Germinal center (tissue), 1 donor: ENCODE data around the gene CNFN.

Source experiments
- DNase-seq: peaks from one replicate; pipeline ENCODE4 v3.0.0; 2012; ENCODE audit warnings: mixed read lengths, low spot score

The CNFN gene

GRCh38 chr19:42409477-42409876 is 19.4 kb upstream of the CNFN start:
- no peak for DNase-seq

- DNase-seq: no peak
These were observed 17.7 kb upstream of the CNFN start for GRCh38 chr19:42407816-42408175.

DNA sequence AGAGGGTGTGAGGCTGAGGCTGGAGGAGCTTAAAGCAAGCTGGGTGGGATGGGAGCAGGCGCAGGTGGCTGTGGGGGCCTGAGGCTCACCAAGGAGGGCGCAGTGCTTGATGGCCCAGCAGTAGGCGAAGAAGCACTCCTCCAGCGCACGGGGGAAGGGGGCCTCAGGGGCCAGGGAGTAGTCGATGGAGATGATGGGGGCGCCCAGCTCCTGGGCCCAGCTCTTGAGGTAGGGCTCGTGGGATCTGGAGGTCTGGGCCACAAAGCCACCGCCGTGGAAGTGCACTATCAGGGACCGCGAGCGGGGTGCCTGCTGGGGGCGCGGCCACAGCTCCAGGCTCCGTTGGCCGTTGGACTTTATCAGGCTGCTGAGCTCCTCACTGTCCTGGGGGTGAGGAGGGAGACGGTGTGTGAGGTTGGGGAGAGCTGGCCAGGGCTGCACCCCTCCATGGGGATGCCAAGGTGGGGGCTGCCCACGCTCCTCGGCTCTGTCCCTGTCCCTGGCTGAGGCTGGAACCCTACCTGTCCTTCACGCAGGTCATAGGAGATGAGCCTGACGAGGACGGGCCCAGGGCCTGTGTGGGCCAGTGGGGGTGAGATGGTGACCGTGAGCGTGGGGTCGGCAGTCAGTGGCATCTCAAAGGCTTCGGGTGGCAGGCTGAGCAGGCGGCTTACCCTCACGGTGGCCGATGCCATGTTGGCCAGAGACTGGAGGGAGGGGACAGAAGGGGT is 17.2 kb upstream of the CNFN start:
- no peak for DNase-seq

DNA sequence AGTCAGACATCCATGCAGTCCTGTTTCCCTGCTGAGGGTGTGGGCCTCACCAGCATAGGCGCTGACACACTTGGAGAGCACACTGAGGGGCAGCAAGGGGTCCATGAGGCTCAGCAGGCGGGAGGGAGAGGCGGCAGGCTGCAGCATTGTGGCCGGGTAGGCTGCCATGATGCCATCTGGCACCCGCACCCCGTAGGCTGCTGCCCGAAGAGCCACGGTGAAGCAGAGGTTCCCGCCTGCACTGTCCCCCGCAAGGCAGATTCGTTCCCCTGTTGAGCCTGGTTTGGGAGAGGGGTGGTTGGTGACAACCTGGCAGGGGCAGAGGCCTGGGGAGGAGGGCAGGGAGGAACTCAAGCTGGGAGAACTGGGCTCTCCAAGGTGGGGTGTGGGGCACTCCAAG is 16.0 kb upstream of the CNFN start:
- no peak for DNase-seq

- no peak for DNase-seq
These were observed 13.5 kb upstream of the CNFN start for GRCh38 chr19:42403586-42403985.

DNA sequence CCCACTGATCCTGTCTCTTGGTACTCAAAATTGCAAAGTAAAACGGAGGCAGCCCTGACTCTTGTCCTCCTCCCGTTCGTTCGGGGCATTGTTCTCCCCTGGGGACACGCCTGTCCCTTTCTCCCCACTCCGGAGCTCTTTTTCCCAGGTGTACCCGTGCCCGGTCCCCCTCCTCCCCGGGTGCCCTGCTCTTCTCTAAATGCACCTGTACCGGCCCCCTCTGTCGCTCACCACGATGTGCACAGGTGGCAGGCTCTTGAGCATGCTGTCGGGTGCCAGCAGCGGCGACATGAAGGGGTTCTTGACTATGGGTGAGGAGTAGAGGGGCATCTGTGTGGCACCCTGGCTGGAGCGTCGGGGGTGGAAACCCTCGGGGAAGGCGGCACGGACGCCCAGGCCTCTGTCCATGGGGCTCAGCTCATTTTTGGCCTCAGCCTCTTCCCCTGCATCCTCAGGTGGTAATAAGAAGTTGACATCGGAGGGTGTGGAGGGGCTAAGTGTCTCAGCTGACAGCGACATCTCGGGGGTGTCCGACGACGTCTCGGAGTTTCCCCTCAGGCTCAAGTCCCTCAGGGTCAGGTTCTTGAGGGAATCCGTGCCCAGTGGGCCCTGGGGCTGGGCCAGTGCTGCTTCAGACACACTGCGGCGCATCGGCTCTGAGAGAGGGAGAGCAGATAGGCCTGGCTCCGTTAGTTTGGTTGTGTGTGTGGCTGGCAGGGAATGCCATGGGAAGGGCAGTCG is 12.4 kb upstream of the CNFN start:
- DNase-seq: no peak

GRCh38 chr19:42401365-42402303 is 11.5 kb upstream of the CNFN start:
- DNase-seq: peak; percentile 80

DNA sequence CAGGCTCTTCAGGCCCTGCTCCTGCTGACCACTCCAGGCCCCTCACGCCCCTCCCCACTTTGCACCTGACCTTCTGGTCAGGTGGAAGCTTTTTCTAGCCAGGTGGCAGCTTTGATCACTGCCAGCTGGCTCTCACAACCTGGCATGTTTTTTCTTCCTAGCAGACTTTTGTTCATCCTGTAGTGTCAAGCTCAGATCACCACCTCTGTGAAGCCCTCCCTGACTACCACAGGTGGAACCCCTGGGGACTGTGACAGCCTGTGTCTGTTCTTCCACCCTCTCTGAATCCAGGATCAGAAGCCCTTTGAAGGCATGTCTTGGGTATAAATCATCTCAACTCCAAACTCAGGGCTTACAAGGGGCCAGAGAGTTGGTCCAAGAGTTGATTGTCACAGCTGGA is 10.3 kb upstream of the CNFN start:
- DNase-seq: no peak

DNA sequence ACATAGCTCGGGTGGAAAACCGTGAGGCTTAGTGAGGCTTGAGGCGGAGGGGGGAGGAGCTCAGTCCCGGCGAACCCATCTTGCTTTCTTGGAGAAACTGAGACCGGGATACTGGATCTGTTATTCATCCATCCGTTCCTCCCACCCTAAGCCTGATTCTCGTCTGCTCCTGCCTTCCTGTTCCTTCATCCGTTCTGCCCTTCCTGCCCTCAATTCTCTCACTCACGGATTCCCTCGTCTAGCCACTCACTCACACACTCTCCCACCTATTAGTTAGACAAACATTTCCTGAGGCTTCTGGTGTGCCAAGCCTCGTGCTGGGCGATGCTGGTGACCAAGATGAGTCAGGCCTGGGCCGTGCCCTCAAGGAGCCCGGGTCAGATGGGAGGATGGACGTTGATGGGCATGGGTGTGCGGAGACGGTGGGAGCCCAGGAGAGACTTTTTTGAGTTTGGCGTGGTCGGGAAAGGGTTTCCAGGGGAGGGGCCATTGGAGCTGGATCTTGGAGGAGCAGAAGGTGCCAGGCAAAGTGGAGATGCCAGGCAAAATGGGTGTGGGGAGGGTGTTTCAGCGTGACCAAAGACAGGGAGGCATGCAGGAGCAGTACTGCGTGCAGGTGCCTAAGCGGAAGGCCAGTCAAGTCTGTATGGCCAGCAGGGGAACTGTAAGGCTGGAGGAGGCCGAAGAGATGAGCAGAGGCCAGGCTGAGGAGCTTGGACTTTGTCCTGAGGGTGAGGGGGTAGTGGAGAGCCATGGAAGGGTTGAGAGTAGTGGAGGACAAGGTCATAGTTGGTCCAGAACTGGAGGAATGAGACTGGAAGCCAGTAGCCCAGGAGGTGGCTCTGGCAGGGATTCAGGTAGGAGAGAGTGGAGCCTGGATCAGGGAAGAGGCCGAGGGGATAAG is 7.4 kb upstream of the CNFN start:
- DNase-seq: no peak

DNA sequence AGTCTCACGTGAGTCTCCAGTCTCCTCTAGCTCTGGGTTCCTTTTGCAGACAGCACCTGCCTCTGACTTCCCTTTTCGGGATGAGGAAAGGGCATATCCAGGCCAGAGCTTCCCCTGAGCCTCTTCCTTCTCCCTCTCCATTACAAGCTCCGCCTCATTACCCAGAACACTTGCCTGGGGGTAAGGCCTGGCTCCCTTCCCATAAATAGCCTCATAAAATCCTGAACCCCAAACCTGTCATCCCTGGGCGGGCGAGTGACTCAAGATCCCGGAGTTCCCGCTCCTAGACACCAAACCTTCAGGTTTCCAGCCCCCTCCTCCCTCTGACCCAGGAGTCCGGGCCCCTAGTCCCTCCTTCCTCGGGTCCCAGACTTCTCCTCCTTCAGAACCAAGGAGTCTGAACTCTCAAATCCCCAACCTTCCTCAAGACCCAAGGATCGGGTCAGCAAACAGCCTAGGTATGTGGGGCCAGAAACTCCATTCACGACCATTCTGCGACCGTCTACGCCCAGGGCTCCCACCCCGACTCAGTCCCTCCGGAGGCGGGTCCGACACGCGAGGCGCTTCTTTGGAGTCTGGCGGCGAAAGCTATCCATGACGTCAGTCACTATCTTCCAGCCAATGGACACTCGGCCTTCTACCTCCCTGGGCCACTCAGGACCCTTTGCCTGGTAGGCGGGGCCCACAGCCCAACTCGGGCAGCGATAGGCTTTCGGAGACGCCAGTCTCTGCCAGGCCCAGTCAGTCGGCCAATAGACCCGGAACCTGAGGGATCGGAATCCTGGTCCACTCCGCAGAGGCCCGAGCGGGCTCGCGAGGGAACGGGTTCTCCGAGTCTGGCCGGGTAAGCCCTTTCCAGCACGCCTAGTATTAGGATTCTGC is 6.5 kb upstream of the CNFN start:
- DNase-seq: peak; percentile 100

DNA sequence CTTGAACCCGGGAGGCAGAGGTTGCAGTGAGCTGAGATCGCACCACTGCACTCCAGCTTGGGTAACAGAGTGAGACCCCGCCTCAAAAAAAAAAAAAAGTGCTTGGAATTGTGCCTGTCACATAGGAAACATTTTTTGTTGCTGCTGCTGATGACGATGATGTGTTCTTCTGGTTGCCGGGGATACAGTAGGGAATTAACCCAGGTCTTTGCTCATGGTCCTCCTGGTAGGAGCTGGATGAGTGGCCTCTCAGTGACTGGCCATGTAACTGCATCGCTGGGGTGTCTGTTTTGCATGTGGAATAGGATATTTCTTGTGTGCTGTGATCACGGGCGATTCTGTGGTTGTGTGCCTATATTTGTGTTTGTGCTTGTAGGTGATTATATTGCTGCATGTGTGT is 4.7 kb upstream of the CNFN start:
- no peak for DNase-seq

GRCh38 chr19:42392165-42392564 is 2.1 kb upstream of the CNFN start:
- DNase-seq: no peak

GRCh38 chr19:42388851-42389489 is 1.1 kb downstream of the CNFN start:
- DNase-seq: no peak

GRCh38 chr19:42386974-42387707 is 3.0 kb downstream of the CNFN start:
- peak; percentile 88 for DNase-seq

DNA sequence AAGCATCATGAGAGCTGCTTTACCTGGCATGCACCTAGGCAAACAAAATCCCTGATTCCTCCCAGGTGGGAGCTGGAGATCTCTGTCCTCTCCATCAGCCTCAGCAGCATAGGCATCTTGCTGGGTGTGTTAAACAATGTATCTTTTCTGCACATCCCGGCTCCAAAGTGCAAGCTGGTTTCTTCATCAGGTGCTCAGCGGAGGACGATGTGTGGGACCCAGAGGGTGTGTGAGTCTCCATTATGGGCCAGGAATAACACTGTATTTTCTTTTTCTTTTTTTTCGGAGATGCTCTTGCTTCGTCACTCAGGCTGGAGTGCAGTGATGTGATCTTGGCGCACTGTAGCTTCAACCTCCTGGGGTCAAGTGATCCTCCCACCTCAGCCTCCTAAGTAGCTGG is 9.9 kb downstream of the CNFN start:
- no peak for DNase-seq

GRCh38 chr19:42378225-42379215 is 11.6 kb downstream of the CNFN start:
- no peak for DNase-seq

GRCh38 chr19:42376177-42376555 is 13.9 kb downstream of the CNFN start:
- no peak for DNase-seq
